ENCODE results near the gene RABAC1. TPM values are rescaled to one million over a fixed set of nuclear protein-coding genes. Genes with fewer than 3 reads are reported as not detected.

RABAC1 gene
- total RNA-seq, 1 donor from 2014 or later = 257 TPM

- H3K9me3 ChIP-seq (ENCODE audit: insufficient read depth, low read depth, low read length) = peaks cover 9% of the 10 kb centered on the region
- Mint-ChIP-seq H3K36me3 (ENCODE audit: low read depth, unreplicated experiment) (peaks cover 2% of the 10 kb centered on the region), H3K4me3 (ENCODE audit: unreplicated experiment) (peak overlapping the region; percentile 80), H3K27me3 (ENCODE audit: low read depth, unreplicated experiment) (peaks cover 47% of the 10 kb centered on the region), H3K9me3 (ENCODE audit: unreplicated experiment) (peaks cover 5% of the 10 kb centered on the region), H3K4me1 (ENCODE audit: low read depth, unreplicated experiment) (peaks cover 12% of the 10 kb centered on the region), H3K27ac (ENCODE audit: unreplicated experiment) (no peak overlapping the region)
- peaks cover 86% of the 10 kb centered on the region for H3K27me3 ChIP-seq (ENCODE audit: insufficient read depth, low read length)
- H3K36me3 ChIP-seq (ENCODE audit: insufficient read depth, low read length) = no peaks in the 10 kb centered on the region
- FAIRE-seq (no peak), DNase-seq (ENCODE audit: low read depth) (no peak)
- H2AFZ ChIP-seq (ENCODE audit: low read depth, low read length) = no peak overlapping the region
- H3K79me2 ChIP-seq (ENCODE audit: insufficient read depth, low read length) = no peaks in the 10 kb centered on the region
- peaks cover 30% of the 10 kb centered on the region for H4K20me1 ChIP-seq (ENCODE audit: insufficient read depth, low read length)
- no peak overlapping the region for H3K4me3 ChIP-seq (ENCODE audit: insufficient read depth, low read depth, low read length)
- H3K4me2 ChIP-seq (ENCODE audit: low read length) = no peak overlapping the region
- H3K4me1 ChIP-seq (ENCODE audit: insufficient read depth, low read length) = no peaks in the 10 kb centered on the region
- no peak overlapping the region for H3K27ac ChIP-seq (ENCODE audit: low read depth, low read length)
- TF ChIP-seq CTCF (IDR thresholded peaks at IDR 0.05; ENCODE audit: insufficient read depth, low read depth, low read length) (no peak), EZH2 (IDR thresholded peaks at IDR 0.05; ENCODE audit: insufficient read depth, low read length) (peak; percentile 45)
- H3K9ac ChIP-seq (ENCODE audit: low read length) = no peak overlapping the region
Observed at GRCh38 chr19:41929536-41930071, 29.5 kb downstream of the RABAC1 start.

GRCh38 chr19:41928754-41929535 lies 30.2 kb downstream of the RABAC1 start:
- H3K4me1 ChIP-seq (ENCODE audit: insufficient read depth, low read length) = no peaks in the 10 kb centered on the region
- H3K79me2 ChIP-seq (ENCODE audit: insufficient read depth, low read length) = no peaks in the 10 kb centered on the region
- no peaks in the 10 kb centered on the region for H3K36me3 ChIP-seq (ENCODE audit: insufficient read depth, low read length)
- H3K27me3 ChIP-seq (ENCODE audit: insufficient read depth, low read length) = peaks cover 88% of the 10 kb centered on the region
- Mint-ChIP-seq H3K9me3 (ENCODE audit: unreplicated experiment) (peaks cover 5% of the 10 kb centered on the region), H3K4me3 (ENCODE audit: unreplicated experiment) (peak overlapping the region; percentile 80), H3K36me3 (ENCODE audit: low read depth, unreplicated experiment) (peaks cover 2% of the 10 kb centered on the region), H3K27ac (ENCODE audit: unreplicated experiment) (no peak overlapping the region), H3K4me1 (ENCODE audit: low read depth, unreplicated experiment) (peaks cover 12% of the 10 kb centered on the region), H3K27me3 (ENCODE audit: low read depth, unreplicated experiment) (peaks cover 43% of the 10 kb centered on the region)
- H2AFZ ChIP-seq (ENCODE audit: low read depth, low read length) = peak overlapping the region; percentile 13
- DNase-seq (ENCODE audit: low read depth) = no peak
- H3K9ac ChIP-seq (ENCODE audit: low read length) = no peak overlapping the region
- H3K4me3 ChIP-seq (ENCODE audit: insufficient read depth, low read depth, low read length) = no peak overlapping the region
- H3K27ac ChIP-seq (ENCODE audit: low read depth, low read length) = no peak overlapping the region
- TF ChIP-seq CTCF (IDR thresholded peaks at IDR 0.05; ENCODE audit: insufficient read depth, low read depth, low read length) (no peak), EZH2 (IDR thresholded peaks at IDR 0.05; ENCODE audit: insufficient read depth, low read length) (peak; percentile 88)
- no peak for FAIRE-seq
- peaks cover 25% of the 10 kb centered on the region for H4K20me1 ChIP-seq (ENCODE audit: insufficient read depth, low read length)
- peaks cover 9% of the 10 kb centered on the region for H3K9me3 ChIP-seq (ENCODE audit: insufficient read depth, low read depth, low read length)
- H3K4me2 ChIP-seq (ENCODE audit: low read length) = peak overlapping the region; percentile 89
